ENCODE results near the gene CD96.
"Not testable (repeated sequence)": the region's sequence is repeated elsewhere in the genome, so short reads cannot be mapped to it uniquely, and the experiment has no call there.

Gene CD96

GRCh38 chr3:111548756-111549155 is 6.8 kb downstream of the CD96 start:
- H3K27ac ChIP-seq = no peak overlapping the region

GRCh38 chr3:111561902-111562301 is 19.9 kb downstream of the CD96 start:
- H3K27ac ChIP-seq = not testable (repeated sequence)

More at GRCh38 chr3:111548756-111549155, 6.8 kb downstream of the CD96 start:
- no peak for DNase-seq (ENCODE audit: low read depth, low spot score)

GRCh38 chr3:111566844-111567243 is 24.8 kb downstream of the CD96 start:
- no peak overlapping the region for H3K27ac ChIP-seq
- DNase-seq (ENCODE audit: low read depth, low spot score) = no peak

More at GRCh38 chr3:111561902-111562301, 19.9 kb downstream of the CD96 start:
- not testable (repeated sequence) for DNase-seq (ENCODE audit: low read depth, low spot score)

- no peak for DNase-seq (ENCODE audit: low read depth, low spot score)
- H3K27ac ChIP-seq = no peak overlapping the region
These were observed 26.4 kb downstream of the CD96 start for GRCh38 chr3:111568355-111568754.

- H3K27ac ChIP-seq = no peak overlapping the region
- DNase-seq (ENCODE audit: low read depth, low spot score) = no peak
These were observed 26.9 kb downstream of the CD96 start for GRCh38 chr3:111568911-111569310.

GRCh38 chr3:111570404-111571030 is 28.5 kb downstream of the CD96 start:
- DNase-seq (ENCODE audit: low read depth, low spot score) = no peak
- no peak overlapping the region for H3K27ac ChIP-seq

- H3K27ac ChIP-seq = no peak overlapping the region
- DNase-seq (ENCODE audit: low read depth, low spot score) = no peak
These were observed 29.3 kb downstream of the CD96 start for GRCh38 chr3:111571282-111571681.

- H3K27ac ChIP-seq = no peak overlapping the region
- DNase-seq (ENCODE audit: low read depth, low spot score) = no peak
These were observed 30.0 kb downstream of the CD96 start for GRCh38 chr3:111571907-111572460.

- no peak for DNase-seq (ENCODE audit: low read depth, low spot score)
- no peak overlapping the region for H3K27ac ChIP-seq
These were observed 35.1 kb downstream of the CD96 start for GRCh38 chr3:111577113-111577512.

GRCh38 chr3:111577798-111578685 is 36.0 kb downstream of the CD96 start:
- peak; percentile 43 for DNase-seq (ENCODE audit: low read depth, low spot score)
- peak overlapping the region; percentile 32 for H3K27ac ChIP-seq

GRCh38 chr3:111578867-111579266 is 36.9 kb downstream of the CD96 start:
- no peak for DNase-seq (ENCODE audit: low read depth, low spot score)
- no peak overlapping the region for H3K27ac ChIP-seq

GRCh38 chr3:111579495-111579894 is 37.5 kb downstream of the CD96 start:
- no peak for DNase-seq (ENCODE audit: low read depth, low spot score)
- H3K27ac ChIP-seq = no peak overlapping the region

- no peak for DNase-seq (ENCODE audit: low read depth, low spot score)
- peak overlapping the region; percentile 66 for H3K27ac ChIP-seq
These were observed 39.6 kb downstream of the CD96 start for GRCh38 chr3:111581403-111582119.

GRCh38 chr3:111582120-111582474 is 40.1 kb downstream of the CD96 start:
- peak; percentile 73 for DNase-seq (ENCODE audit: low read depth, low spot score)
- H3K27ac ChIP-seq = peak overlapping the region; percentile 66

- peak overlapping the region; percentile 83 for H3K27ac ChIP-seq
- DNase-seq (ENCODE audit: low read depth, low spot score) = no peak
These were observed 42.7 kb downstream of the CD96 start for GRCh38 chr3:111584744-111585143.

GRCh38 chr3:111585217-111585616 is 43.2 kb downstream of the CD96 start:
- H3K27ac ChIP-seq = peak overlapping the region; percentile 83
- DNase-seq (ENCODE audit: low read depth, low spot score) = peak; percentile 58

- no peak for DNase-seq (ENCODE audit: low read depth, low spot score)
- peak overlapping the region; percentile 97 for H3K27ac ChIP-seq
These were observed 46.5 kb downstream of the CD96 start for GRCh38 chr3:111588527-111588926.

- no peak for DNase-seq (ENCODE audit: low read depth, low spot score)
- peak overlapping the region; percentile 97 for H3K27ac ChIP-seq
These were observed 47.5 kb downstream of the CD96 start for GRCh38 chr3:111589303-111590142.

GRCh38 chr3:111590143-111590491 is 48.1 kb downstream of the CD96 start:
- DNase-seq (ENCODE audit: low read depth, low spot score) = no peak
- peak overlapping the region; percentile 97 for H3K27ac ChIP-seq

- peak overlapping the region; percentile 97 for H3K27ac ChIP-seq
- no peak for DNase-seq (ENCODE audit: low read depth, low spot score)
These were observed 49.6 kb downstream of the CD96 start for GRCh38 chr3:111591555-111591954.
